BJ (cell line): ENCODE measurements around the gene SAC3D1. TPM values are rescaled to one million over a fixed set of nuclear protein-coding genes. Genes with fewer than 3 reads are reported as not detected.

Experiments
- CTCF ChIA-PET: fragments of 350-600 bp; formaldehyde crosslinking; extraction: SDS; loops from one replicate; lab custom pipeline; 2021; ENCODE audit warnings: antibody characterized with exemption, inconsistent platforms; lab: Yijun Ruan, JAX
- POLR2A ChIA-PET: fragments of 300-600 bp; sonication (Branson Sonifier 250); formaldehyde crosslinking; extraction: SDS; loops from one replicate; lab custom pipeline; 2021; ENCODE audit warnings: antibody characterized with exemption; lab: Charles Lee
- DNase-seq: peaks from one replicate; pipeline ENCODE4 v3.0.0-alpha.2; 2011; ENCODE audit warnings: low read depth
- H3K27me3 ChIP-seq: 2 replicates; pipeline ENCODE4 v1.6.0; 2011; ENCODE audit warnings: low read length; ENCODE audit not compliant: control insufficient read depth, insufficient read depth
- H3K36me3 ChIP-seq: 2 replicates; pipeline ENCODE4 v1.5.1; 2011; ENCODE audit warnings: low read length; ENCODE audit not compliant: control insufficient read depth, insufficient read depth
- H3K4me3 ChIP-seq: 2 replicates; pipeline ENCODE4 v1.5.1; 2011; ENCODE audit warnings: low read depth, mild to moderate bottlenecking, control low read depth, low read length
- polyA plus RNA-seq: library from polyadenylated mRNA; depleted of rRNA; stranded (reverse); fragments of >200 nt; gene quantifications from 2 replicates; pipeline ENCODE4 v1.2.3, GENCODE V29; 2011; rRNA removed
- small RNA-seq: library from RNA; depleted of rRNA; stranded (forward); fragments of <200 nt; gene quantifications from one replicate; pipeline ENCODE3, GENCODE V24; 2012; ENCODE audit warnings: low replicate concordance, low read depth; ENCODE audit not compliant: insufficient read length
- TF ChIP-seq, protein P1 (sequence below): IDR thresholded peaks from 2 replicates; pipeline ENCODE4 v1.5.1; 2011; ENCODE audit warnings: low read depth, mild to moderate bottlenecking, control low read depth, inconsistent platforms, low read length, moderate library complexity; ENCODE audit not compliant: insufficient read depth

Gene SAC3D1
- polyA plus RNA-seq, 1 experiment: 7.3 TPM

DNA sequence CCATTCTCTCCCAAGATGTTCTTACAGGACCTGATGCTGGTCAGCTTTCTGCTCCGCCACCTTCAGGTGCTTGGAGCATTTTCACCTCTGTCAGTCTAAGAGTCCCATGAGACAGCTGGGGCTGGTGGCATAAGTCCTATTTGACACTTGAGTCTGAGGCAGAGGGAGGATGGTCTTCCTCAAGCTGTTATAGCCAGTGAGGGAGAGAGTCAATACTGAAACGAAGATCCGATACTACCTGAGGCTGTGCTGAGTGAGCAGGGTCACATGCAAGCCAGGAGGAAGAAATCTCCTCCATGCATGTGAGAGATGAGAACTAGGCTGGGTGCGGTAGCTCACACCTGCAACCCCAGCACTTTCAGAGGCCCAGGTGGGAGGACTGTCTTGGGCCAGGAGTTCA is 48.6 kb downstream of the SAC3D1 start:
- peaks cover 31% of the 10 kb centered on the region for H3K36me3 ChIP-seq
- POLR2A ChIA-PET: no interaction called here

DNA sequence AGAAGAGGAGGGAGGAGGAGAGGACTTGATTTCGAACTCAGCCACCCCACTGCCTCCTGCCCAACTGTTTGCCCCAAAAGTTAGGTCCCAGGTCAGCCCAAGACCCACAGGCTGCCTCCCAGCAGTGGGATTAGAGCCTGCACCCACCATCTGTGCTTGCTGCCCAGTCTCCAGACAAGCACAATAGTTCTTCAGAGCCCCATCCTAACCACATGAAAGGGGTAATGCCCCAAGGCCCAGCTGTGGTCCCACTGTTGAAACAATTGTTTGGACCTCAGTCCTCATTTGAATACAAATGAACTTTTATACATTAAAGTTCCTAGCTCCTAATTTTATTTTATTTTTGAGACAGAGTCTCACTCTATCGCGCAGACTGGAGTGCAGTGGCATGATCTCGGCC is 49.6 kb downstream of the SAC3D1 start:
- no peaks in the 10 kb centered on the region for H3K27me3 ChIP-seq
- CTCF ChIA-PET: interaction anchor here (0.8 to 11.9 kb wide), 2 partner anchors 20 to 76 kb away, joined by 4 to 152 read pairs; partner anchors contain the start of gene TM7SF2
- no peak for DNase-seq
- TF ChIP-seq, protein P1, sequence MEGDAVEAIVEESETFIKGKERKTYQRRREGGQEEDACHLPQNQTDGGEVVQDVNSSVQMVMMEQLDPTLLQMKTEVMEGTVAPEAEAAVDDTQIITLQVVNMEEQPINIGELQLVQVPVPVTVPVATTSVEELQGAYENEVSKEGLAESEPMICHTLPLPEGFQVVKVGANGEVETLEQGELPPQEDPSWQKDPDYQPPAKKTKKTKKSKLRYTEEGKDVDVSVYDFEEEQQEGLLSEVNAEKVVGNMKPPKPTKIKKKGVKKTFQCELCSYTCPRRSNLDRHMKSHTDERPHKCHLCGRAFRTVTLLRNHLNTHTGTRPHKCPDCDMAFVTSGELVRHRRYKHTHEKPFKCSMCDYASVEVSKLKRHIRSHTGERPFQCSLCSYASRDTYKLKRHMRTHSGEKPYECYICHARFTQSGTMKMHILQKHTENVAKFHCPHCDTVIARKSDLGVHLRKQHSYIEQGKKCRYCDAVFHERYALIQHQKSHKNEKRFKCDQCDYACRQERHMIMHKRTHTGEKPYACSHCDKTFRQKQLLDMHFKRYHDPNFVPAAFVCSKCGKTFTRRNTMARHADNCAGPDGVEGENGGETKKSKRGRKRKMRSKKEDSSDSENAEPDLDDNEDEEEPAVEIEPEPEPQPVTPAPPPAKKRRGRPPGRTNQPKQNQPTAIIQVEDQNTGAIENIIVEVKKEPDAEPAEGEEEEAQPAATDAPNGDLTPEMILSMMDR: no peak
- no peak overlapping the region for H3K4me3 ChIP-seq
- H3K36me3 ChIP-seq: peaks cover 31% of the 10 kb centered on the region
- POLR2A ChIA-PET: no interaction called here

More for the DNA sequence above, 48.6 kb downstream of the SAC3D1 start:
- Histone ChIP-seq H3K27me3 (no peaks in the 10 kb centered on the region), H3K4me3 (no peak overlapping the region)
- CTCF ChIA-PET: interaction anchor here (1.0 to 11.9 kb wide), 3 partner anchors 21 to 246 kb away, joined by 3 to 152 read pairs (median 5); partner anchors contain the start of genes CDC42BPG, TM7SF2 and ZNHIT2
- TF ChIP-seq, protein P1: no peak
- DNase-seq: no peak

Small RNA genes within 50 kb of the gene (small RNA-seq; reads per million reads assigned to genes)
- gene MIR6879: not detected
- not detected for gene SNX15

Other genes with a start within 250 kb of the SAC3D1 start
- 9.4 and 22.4 TPM in 2 replicates for gene MAP4K2, start 238.0 kb upstream of the SAC3D1 start, polyA plus RNA-seq
- 14.4 and 27.8 TPM in 2 replicates for gene MEN1, start 230.7 kb upstream of the SAC3D1 start, polyA plus RNA-seq
- 0.01 and 0.02 TPM in 2 replicates for gene CDC42BPG, start 196.6 kb upstream of the SAC3D1 start, polyA plus RNA-seq
- gene EHD1, start 162.6 kb upstream of the SAC3D1 start, polyA plus RNA-seq: 95.3 and 191 TPM in 2 replicates
- gene ATG2A, start 124.0 kb upstream of the SAC3D1 start, polyA plus RNA-seq: 3.7 and 7.0 TPM in 2 replicates
- gene PPP2R5B, start 116.5 kb upstream of the SAC3D1 start, polyA plus RNA-seq: 16.0 and 18.5 TPM in 2 replicates
- gene GPHA2, start 105.3 kb upstream of the SAC3D1 start, polyA plus RNA-seq: not detected in 2 replicates
- not detected in 2 replicates for gene MAJIN, start 69.1 kb upstream of the SAC3D1 start, polyA plus RNA-seq
- 1.1 and 1.5 TPM in 2 replicates for gene BATF2, start 44.2 kb upstream of the SAC3D1 start, polyA plus RNA-seq
- gene ARL2, start 27.1 kb upstream of the SAC3D1 start, polyA plus RNA-seq: 117 and 141 TPM in 2 replicates
- gene SNX15, start 13.8 kb upstream of the SAC3D1 start, polyA plus RNA-seq: 8.3 and 15.3 TPM in 2 replicates
- 25.4 and 38.7 TPM in 2 replicates for gene NAALADL1, start 17.3 kb downstream of the SAC3D1 start, polyA plus RNA-seq
- 10.7 and 11.9 TPM in 2 replicates for gene CDCA5, start 42.8 kb downstream of the SAC3D1 start, polyA plus RNA-seq
- 41.7 and 91.8 TPM in 2 replicates for gene ZFPL1, start 43.0 kb downstream of the SAC3D1 start, polyA plus RNA-seq
- gene VPS51, start 55.0 kb downstream of the SAC3D1 start, polyA plus RNA-seq: 61.8 and 86.2 TPM in 2 replicates
- 5.0 and 8.2 TPM in 2 replicates for gene TM7SF2, start 70.7 kb downstream of the SAC3D1 start, polyA plus RNA-seq
- gene ZNHIT2, start 76.5 kb downstream of the SAC3D1 start, polyA plus RNA-seq: 3.6 and 4.6 TPM in 2 replicates
- 474 and 610 TPM in 2 replicates for gene FAU, start 80.9 kb downstream of the SAC3D1 start, polyA plus RNA-seq
- 54.4 and 68.5 TPM in 2 replicates for gene MRPL49, start 81.1 kb downstream of the SAC3D1 start, polyA plus RNA-seq
- 13.3 and 33.4 TPM in 2 replicates for gene SYVN1, start 93.3 kb downstream of the SAC3D1 start, polyA plus RNA-seq
- gene SPDYC, start 129.0 kb downstream of the SAC3D1 start, polyA plus RNA-seq: not detected in 2 replicates
- 75.4 and 181 TPM in 2 replicates for gene CAPN1, start 140.7 kb downstream of the SAC3D1 start, polyA plus RNA-seq
- gene POLA2, start 220.8 kb downstream of the SAC3D1 start, polyA plus RNA-seq: 11.8 and 14.5 TPM in 2 replicates